Fibroblast of mammary gland (primary cell): ENCODE measurements around the gene FTCD.

Experiments
- DNase-seq: peaks from one replicate; pipeline ENCODE4 v3.0.0-alpha.2; 2010; ENCODE audit warnings: low read depth
- H3K4me3 ChIP-seq: 2 replicates; pipeline ENCODE4 v1.5.1; 2011; ENCODE audit warnings: low read depth, mild to moderate bottlenecking, low read length, moderate library complexity; ENCODE audit not compliant: control insufficient read depth
- TF ChIP-seq, protein P1 (sequence below): conservative IDR thresholded peaks from 2 replicates; pipeline ENCODE4 v1.5.1; 2011; ENCODE audit warnings: low read depth, low read length, inconsistent platforms; ENCODE audit not compliant: control insufficient read depth, insufficient read depth

Gene FTCD

DNA sequence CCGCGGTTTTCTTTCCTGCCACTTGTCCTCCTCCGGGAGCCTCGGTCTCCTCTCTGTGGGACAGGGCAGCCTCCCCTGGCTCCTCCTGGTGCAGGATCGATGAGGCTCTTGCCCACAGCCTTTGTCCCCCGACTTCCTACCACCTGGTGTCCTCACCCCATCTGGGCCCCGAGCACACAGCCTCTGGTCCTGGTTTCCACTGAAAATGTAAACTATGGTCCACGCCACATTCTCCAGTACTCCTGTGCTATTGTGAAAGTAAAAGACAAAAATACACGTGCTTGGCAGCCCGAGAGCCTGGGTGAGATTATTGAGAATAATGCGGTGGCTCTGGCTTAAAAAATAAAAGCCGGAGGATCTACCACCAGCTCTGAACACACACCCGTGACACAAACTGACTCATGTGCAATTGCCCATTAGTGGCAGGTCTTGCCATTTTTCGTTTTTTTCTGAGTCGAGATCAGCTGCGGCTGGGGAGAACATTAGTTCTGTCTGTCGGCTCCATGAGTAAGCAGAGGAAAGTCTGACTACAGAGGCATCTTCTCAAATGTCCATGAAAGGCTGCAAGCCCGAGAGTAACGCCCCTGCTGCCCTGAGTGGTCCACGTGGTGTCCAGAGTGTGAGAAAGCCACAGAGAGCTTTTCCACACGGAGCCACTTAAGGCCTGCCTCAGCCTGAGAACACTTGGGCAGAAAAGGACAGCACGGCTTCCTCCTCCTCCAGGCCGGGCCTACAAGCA is 63.2 kb downstream of the FTCD start:
- H3K4me3 ChIP-seq: peak overlapping the region; percentile 32
- DNase-seq: peak; percentile 100
- TF ChIP-seq, protein P1, sequence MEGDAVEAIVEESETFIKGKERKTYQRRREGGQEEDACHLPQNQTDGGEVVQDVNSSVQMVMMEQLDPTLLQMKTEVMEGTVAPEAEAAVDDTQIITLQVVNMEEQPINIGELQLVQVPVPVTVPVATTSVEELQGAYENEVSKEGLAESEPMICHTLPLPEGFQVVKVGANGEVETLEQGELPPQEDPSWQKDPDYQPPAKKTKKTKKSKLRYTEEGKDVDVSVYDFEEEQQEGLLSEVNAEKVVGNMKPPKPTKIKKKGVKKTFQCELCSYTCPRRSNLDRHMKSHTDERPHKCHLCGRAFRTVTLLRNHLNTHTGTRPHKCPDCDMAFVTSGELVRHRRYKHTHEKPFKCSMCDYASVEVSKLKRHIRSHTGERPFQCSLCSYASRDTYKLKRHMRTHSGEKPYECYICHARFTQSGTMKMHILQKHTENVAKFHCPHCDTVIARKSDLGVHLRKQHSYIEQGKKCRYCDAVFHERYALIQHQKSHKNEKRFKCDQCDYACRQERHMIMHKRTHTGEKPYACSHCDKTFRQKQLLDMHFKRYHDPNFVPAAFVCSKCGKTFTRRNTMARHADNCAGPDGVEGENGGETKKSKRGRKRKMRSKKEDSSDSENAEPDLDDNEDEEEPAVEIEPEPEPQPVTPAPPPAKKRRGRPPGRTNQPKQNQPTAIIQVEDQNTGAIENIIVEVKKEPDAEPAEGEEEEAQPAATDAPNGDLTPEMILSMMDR: no peak

DNA sequence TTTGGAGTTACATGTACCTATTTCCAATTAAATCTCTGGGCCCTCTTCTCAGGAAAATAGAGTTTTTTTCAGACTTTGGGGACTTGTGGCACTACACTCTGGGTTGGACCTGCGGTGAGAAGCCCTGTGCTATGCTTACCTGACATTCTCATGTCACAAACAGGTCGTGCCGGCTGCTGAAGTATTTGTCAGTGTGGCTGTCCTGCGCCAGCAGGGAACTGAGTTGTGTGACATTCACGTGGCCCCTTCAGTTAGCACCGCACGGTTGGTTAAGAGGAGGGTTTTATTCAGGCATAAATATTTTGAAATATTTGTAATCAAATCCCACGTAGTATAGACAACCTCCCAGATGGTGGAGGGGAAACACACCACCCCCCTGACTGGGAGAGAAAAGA is 63.8 kb downstream of the FTCD start:
- H3K4me3 ChIP-seq: peak overlapping the region; percentile 32
- DNase-seq: no peak
- TF ChIP-seq, protein P1: no peak

DNA sequence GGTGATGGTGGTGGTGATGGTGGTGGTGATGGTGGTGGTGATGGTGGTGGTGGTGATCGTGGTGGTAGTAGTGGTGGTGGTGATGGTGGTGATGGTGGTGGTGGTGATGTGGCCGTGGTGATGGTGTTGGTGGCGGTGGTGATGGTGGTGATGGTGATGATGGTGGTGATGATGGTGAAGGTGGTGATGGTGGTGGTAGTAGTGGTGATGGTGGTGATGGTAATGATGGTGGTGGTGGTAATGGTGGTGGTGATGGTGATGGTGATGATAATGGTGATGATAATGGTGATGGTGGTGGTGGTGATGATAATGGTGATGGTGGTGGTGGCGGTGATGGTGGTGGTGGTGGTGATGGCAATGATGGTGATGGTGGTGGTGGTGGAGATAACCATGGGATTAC is 64.3 kb downstream of the FTCD start:
- no peak for DNase-seq
- TF ChIP-seq, protein P1: no peak

DNA sequence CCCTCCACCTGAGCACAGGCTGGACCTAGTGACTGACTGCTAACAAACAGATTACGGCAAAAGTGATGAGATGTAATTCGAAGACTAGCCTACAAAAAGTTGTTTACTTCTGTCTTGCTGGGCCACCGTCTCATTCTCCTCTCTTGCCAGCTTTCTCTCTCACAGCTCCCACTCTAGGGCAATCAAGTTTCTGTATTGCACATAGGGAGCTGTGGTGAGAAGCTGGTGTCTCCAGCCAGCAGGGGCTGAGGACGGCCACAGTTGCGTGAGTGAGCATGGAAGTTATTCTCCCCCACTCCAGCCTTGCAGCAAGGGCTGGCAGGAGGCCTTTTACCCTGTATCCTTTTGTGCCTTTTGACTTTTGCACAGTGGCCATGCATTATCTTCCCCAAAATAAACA is 66.1 kb downstream of the FTCD start:
- H3K4me3 ChIP-seq: no peak overlapping the region
- no peak for DNase-seq
- TF ChIP-seq, protein P1: no peak

More for the DNA sequence above, 64.3 kb downstream of the FTCD start:
- H3K4me3 ChIP-seq: no peak overlapping the region

DNA sequence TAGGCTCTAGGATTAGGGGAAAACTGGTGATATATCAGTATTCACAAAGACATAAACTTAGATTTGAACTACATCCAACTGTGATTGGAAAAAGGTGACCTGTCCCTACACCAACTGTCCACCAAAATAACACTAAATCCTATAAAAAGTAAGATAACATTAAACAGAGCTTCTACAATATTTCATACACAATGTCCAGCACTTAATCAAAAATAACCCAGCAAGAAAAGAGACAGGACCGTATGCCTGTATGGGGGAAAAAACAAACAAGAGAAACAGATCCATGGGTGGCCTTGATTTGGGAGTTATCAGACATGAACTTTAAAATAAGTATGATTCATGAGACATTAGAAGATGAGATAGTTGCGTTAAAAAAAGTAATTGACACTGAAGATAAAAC is 67.2 kb downstream of the FTCD start:
- H3K4me3 ChIP-seq: no peak overlapping the region
- DNase-seq: no peak
- TF ChIP-seq, protein P1: no peak

GRCh38 chr21:46087641-46088040 is 67.7 kb downstream of the FTCD start:
- no peak overlapping the region for H3K4me3 ChIP-seq
- DNase-seq: no peak
- TF ChIP-seq, protein P1: no peak
